ENCODE measurements around the gene DGKQ.

- TF ChIP-seq, protein P1, sequence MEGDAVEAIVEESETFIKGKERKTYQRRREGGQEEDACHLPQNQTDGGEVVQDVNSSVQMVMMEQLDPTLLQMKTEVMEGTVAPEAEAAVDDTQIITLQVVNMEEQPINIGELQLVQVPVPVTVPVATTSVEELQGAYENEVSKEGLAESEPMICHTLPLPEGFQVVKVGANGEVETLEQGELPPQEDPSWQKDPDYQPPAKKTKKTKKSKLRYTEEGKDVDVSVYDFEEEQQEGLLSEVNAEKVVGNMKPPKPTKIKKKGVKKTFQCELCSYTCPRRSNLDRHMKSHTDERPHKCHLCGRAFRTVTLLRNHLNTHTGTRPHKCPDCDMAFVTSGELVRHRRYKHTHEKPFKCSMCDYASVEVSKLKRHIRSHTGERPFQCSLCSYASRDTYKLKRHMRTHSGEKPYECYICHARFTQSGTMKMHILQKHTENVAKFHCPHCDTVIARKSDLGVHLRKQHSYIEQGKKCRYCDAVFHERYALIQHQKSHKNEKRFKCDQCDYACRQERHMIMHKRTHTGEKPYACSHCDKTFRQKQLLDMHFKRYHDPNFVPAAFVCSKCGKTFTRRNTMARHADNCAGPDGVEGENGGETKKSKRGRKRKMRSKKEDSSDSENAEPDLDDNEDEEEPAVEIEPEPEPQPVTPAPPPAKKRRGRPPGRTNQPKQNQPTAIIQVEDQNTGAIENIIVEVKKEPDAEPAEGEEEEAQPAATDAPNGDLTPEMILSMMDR (IDR thresholded peaks at IDR 0.05), result no peak
- no peak for TF ChIP-seq POLR2A (IDR thresholded peaks at IDR 0.05)
These were observed 40.7 kb downstream of the DGKQ start for GRCh38 chr4:932713-933070.
